Measurements from ENCODE around the gene EIF3J.

EIF3J gene

DNA sequence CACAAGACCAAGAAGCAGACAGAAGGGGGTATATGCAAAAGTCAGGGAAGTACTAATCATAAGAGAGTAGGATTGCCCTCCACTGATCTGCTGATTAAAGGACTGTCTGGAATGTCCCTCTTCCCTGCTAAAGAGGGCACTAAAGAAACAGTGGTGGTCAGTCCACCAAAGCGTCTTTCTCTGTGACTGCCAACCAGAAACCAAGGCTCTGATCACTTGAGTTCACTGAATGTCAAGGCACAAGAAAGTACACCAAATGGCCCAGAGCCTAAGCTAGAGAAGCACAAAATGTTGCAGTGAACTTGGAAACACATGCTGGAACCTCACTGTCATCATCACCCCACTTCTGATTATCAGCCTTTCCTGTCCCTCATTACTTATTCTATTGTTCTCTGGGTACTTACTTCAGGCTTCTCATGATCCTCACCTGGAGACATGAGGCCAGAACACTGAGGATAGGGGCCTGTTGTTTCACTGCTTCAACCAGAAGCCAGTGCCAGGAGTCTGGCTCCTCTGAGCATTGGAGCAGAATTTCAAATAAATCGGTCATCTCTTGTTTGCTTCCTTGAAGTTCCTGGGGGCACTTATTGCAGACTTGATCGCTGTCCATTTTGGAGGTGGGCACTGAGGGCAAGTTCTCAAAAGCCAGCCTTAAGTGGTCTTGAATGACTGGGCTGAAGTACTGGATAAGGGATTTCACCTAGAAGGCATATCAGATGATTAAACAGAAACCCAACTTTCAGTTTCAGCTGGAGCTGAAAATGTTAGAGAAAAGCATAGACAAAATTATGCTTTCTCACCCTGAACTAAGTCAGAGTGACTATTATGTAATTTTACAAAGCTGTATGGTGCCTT, 58.9 kb downstream of the EIF3J start:
- DNase-seq = no peak

DNA sequence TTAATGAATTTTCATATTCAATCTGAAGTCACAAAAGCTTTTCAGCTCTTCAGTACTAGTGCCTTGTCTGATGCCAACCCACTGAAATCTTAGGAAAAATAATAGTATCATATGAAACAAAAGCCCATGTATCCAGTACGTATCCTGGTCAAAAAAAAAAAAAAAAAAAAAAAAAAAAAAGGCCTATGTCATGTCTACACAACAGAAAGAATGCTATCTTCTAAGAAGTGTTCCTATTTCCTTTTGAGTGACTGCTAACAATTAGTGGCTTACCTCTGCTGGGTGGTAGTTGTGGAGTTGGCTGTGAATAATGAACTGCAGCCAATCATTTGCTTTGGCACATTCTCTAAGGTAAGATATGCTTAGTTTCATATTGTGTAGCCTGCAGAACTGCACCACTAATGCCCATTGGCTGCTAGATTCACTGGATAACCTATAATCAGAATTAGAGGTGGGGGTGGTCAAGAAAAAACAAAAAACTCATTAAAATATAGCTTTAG, 59.6 kb downstream of the EIF3J start:
- no peak for DNase-seq

- DNase-seq = no peak
Measured at GRCh38 chr15:44598066-44598465, 61.1 kb downstream of the EIF3J start.

GRCh38 chr15:44598892-44599291, 61.9 kb downstream of the EIF3J start:
- no peak for DNase-seq

DNA sequence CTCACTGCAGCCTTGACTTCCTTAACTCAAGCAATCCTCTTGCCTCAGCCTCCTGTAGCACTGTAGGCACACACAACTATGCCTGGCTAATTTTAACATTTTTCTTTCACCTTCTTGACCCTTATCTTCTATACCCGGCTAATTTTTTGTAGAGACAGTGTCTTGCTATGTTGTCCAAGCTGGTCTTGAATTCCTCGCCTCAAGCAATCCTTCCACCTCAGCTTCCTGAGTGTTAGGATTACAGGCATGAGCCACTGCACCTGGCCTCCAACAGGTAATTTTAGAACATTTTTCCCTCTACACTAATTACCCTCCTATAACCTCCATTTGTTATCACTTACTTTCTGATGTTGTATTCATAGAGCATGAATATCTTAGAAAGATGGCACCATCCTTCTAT, 66.2 kb downstream of the EIF3J start:
- no peak for DNase-seq

GRCh38 chr15:44606740-44607139, 69.8 kb downstream of the EIF3J start:
- DNase-seq = no peak

Measured in suppressor macrophage (primary cell).